Neural cell (in vitro differentiated cells): ENCODE data around the gene WDR89.

Experiments
- EP300 ChIP-seq: fragments of 450-650 bp; conservative IDR thresholded peaks from 2 replicates; pipeline ENCODE4 v1.6.1; 2014; ENCODE audit warnings: antibody characterized with exemption, mild to moderate bottlenecking, moderate library complexity; ENCODE audit not compliant: poor library complexity, severe bottlenecking
- MXI1 ChIP-seq: fragments of 450-650 bp; conservative IDR thresholded peaks from 2 replicates; pipeline ENCODE4 v1.6.1; 2014; ENCODE audit warnings: antibody characterized with exemption, mild to moderate bottlenecking; ENCODE audit not compliant: poor library complexity, severe bottlenecking
- POLR2AphosphoS5 ChIP-seq: IDR thresholded peaks from 2 replicates; pipeline ENCODE4 v1.6.1; 2012
- SMC3 ChIP-seq: fragments of 450-650 bp; conservative IDR thresholded peaks from 2 replicates; pipeline ENCODE4 v1.6.1; 2014; ENCODE audit warnings: antibody characterized with exemption, mild to moderate bottlenecking, moderate library complexity; ENCODE audit not compliant: poor library complexity
- TAF1 ChIP-seq: IDR thresholded peaks from 2 replicates; pipeline ENCODE4 v1.6.1; 2012; ENCODE audit warnings: low read depth
- TF ChIP-seq, protein P1 (sequence below): fragments of 450-650 bp; IDR thresholded peaks from 2 replicates; pipeline ENCODE4 v1.5.1; 2014; ENCODE audit warnings: antibody characterized with exemption, mild to moderate bottlenecking, moderate library complexity; ENCODE audit not compliant: poor library complexity, severe bottlenecking
- TF ChIP-seq, protein P2 (sequence below): IDR thresholded peaks from 2 replicates; pipeline ENCODE4 v1.6.1; 2012; ENCODE audit warnings: borderline replicate concordance

DNA sequence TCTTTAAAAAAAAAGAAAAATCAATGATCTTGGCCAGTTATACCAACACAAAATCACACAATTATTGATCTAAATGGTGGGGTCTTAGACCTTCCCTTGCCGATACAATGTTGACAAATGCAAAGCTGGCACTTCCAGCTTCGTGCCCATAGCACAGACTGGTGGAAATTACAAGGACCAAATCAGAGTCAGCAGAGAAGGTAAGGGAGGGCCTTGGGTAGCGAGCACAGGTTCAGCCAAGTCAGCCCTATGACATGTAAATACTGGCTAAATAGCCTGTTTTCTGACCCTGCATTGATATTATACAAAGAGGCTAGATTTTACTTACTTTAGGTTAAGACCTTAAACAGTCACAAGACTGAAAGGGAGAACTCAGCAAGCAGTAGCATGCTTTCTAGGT lies 30.3 kb upstream of the WDR89 start:
- TF ChIP-seq SMC3, result no peak
- TF ChIP-seq EP300, result no peak
- TF ChIP-seq, protein P1, sequence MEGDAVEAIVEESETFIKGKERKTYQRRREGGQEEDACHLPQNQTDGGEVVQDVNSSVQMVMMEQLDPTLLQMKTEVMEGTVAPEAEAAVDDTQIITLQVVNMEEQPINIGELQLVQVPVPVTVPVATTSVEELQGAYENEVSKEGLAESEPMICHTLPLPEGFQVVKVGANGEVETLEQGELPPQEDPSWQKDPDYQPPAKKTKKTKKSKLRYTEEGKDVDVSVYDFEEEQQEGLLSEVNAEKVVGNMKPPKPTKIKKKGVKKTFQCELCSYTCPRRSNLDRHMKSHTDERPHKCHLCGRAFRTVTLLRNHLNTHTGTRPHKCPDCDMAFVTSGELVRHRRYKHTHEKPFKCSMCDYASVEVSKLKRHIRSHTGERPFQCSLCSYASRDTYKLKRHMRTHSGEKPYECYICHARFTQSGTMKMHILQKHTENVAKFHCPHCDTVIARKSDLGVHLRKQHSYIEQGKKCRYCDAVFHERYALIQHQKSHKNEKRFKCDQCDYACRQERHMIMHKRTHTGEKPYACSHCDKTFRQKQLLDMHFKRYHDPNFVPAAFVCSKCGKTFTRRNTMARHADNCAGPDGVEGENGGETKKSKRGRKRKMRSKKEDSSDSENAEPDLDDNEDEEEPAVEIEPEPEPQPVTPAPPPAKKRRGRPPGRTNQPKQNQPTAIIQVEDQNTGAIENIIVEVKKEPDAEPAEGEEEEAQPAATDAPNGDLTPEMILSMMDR, result no peak
- TF ChIP-seq POLR2AphosphoS5, result no peak
- TF ChIP-seq, protein P2, sequence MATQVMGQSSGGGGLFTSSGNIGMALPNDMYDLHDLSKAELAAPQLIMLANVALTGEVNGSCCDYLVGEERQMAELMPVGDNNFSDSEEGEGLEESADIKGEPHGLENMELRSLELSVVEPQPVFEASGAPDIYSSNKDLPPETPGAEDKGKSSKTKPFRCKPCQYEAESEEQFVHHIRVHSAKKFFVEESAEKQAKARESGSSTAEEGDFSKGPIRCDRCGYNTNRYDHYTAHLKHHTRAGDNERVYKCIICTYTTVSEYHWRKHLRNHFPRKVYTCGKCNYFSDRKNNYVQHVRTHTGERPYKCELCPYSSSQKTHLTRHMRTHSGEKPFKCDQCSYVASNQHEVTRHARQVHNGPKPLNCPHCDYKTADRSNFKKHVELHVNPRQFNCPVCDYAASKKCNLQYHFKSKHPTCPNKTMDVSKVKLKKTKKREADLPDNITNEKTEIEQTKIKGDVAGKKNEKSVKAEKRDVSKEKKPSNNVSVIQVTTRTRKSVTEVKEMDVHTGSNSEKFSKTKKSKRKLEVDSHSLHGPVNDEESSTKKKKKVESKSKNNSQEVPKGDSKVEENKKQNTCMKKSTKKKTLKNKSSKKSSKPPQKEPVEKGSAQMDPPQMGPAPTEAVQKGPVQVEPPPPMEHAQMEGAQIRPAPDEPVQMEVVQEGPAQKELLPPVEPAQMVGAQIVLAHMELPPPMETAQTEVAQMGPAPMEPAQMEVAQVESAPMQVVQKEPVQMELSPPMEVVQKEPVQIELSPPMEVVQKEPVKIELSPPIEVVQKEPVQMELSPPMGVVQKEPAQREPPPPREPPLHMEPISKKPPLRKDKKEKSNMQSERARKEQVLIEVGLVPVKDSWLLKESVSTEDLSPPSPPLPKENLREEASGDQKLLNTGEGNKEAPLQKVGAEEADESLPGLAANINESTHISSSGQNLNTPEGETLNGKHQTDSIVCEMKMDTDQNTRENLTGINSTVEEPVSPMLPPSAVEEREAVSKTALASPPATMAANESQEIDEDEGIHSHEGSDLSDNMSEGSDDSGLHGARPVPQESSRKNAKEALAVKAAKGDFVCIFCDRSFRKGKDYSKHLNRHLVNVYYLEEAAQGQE, result no peak
- no peak for TF ChIP-seq MXI1
- no peak for TF ChIP-seq TAF1
